GM23248 (cell line): ENCODE measurements around the gene MDGA2.

Experiments
- EZH2 ChIP-seq: fragments of 200-600 bp; sonication (generic); IDR thresholded peaks from 2 replicates; pipeline ENCODE4 v1.6.1; 2018; ENCODE audit warnings: antibody characterized with exemption, mild to moderate bottlenecking; ENCODE audit not compliant: insufficient read depth, poor library complexity, severe bottlenecking
- EZH2phosphoT487 ChIP-seq: fragments of 200-600 bp; sonication (generic); IDR thresholded peaks from 2 replicates; pipeline ENCODE4 v1.6.1; 2018; ENCODE audit warnings: antibody characterized with exemption, moderate library complexity, mild to moderate bottlenecking, low read depth; ENCODE audit not compliant: insufficient read depth

GRCh38 chr14:47270715-47271114, 404.7 kb downstream of the MDGA2 start:
- TF ChIP-seq EZH2 (no peak), EZH2phosphoT487 (no peak)
